ENCODE data around the gene SOX10.

Gene SOX10

DNA sequence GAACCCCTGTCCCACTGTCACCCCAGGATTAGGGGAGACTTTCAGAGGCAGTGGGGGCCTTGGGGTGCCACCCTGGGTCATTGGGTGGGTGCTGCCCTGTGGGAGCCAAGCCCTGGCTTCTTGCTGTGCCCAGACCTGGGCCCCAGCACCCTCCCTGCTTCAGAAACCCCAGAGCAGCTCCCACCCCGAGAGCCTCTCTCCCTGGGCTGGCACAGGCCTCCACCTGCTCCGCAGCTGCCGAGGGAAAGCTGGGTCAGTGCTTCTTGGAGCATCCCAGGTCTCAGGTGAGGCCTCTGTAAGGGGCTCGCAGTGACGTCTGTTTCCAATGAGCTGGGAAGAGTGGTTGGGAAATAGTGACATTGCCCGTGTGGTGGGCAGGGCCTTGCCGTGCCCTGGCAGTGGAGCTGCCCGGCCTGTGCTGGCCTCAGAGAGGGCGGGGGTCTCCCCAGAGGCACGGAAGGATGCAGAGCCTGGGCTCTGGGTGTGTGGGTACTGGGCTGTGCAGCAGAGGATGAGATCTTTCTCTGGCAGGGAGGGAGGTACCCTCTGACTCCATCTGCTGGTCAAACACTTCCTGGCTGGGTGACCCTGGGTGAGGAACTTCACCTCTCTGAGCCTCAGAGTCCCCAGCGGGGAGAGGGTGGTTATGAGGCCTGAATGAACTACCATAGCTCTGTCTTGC, 53.9 kb downstream of the SOX10 start:
- DNase-seq (ENCODE audit: low read depth), result no peak

GRCh38 chr22:37929390-37929789, 55.0 kb downstream of the SOX10 start:
- DNase-seq (ENCODE audit: low read depth), result no peak

GRCh38 chr22:37927637-37927936, 56.8 kb downstream of the SOX10 start:
- DNase-seq (ENCODE audit: low read depth), result no peak

DNA sequence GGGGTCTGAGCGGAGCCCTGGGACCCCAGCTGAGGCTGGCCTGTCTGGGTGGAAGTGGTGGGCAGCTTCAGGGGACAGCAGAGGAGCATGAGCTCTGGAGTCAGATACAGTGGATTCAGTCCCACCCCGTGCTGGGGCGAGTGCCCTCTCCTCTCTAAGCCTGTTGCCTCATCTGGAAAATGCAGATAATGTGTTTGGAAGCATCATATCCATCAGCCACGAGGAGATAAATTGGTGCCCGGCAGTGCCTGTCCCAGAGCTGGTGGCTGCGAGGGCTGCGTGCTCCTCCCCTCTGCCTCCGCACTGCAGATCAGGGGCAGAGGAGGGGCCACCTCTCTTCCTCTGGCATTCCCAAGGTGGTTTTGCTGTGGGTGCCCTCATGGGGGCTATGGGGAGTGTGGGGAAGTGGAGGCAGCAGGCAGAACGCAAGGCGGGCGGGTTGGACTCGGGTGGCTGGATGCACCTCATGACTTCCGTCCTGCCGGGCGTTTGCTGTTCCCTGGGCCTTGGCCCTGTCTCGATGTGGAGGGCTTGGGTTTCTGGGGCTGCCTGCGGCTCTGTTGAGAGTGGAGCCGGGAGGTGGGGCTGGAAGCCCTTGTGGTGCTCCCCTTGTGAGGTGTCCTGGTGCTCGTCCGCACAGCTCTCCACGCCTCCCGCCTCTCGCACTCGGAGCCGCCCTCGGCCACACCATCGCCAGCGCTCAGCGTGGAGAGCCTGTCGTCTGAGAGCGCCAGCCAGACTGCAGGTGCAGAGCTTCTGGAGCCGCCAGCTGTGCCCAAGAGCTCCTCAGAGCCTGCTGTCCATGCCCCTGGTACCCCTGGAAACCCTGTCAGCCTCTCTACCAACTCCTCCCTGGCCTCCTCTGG, 57.4 kb downstream of the SOX10 start:
- DNase-seq (ENCODE audit: low read depth), result no peak

DNA sequence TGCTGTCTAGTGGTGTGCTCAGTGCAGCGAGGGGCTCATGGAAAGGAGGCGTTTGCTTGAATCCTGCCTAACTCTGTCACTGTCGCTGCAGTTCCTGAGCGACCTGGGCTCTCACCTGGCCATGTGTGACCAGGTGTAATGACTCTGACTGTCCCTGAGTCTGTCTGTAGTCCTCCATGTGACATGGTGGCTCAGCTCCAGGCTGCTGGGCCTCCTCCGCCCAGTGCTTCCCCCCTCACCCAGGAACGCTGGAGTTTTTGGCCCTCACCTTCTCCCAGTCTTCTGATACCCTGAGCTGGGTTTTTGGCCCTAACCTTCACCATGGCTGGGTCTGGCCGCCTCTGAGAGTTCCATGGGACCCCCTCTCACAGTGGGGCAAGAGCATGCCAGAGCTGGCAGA, 58.0 kb downstream of the SOX10 start:
- DNase-seq (ENCODE audit: low read depth), result no peak

- DNase-seq (ENCODE audit: low read depth), result no peak
These were observed 58.6 kb downstream of the SOX10 start for GRCh38 chr22:37925767-37926166.

- DNase-seq (ENCODE audit: low read depth), result no peak
These were observed 59.0 kb downstream of the SOX10 start for GRCh38 chr22:37925330-37925729.

DNA sequence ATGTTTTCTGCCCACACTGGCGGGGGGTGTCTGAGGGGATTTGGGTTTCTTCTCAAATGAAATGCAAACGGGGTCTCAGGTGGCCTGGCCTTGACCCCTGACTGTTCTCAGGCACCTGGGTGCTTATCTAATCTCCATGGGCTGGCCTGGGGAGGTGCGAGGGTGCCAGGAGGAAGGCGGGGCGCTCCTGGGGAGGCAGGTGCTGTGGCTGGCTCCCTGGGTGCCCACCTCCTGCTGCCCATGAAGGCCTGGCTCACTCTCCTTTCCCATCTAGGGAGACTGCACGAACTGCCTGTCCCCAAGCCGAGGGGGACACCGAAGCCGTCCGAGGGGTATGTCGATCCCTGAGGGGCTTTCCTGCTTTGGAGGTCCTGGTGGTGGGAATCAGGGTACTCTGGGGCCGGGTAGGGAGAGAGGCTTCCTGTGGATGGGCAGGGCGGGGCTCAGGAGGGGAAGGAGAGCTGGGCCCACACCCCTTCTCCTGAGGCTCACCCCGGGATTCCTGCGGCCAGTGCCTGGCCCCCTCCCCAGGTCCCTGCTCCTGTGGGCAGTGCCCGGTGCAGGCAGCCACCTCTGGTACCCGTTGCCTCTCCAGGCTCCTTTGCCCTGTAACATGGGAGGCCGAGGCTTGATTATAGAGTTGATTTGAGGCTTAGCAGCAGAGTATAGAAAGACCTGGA, 59.8 kb downstream of the SOX10 start:
- no peak for DNase-seq (ENCODE audit: low read depth)

- DNase-seq (ENCODE audit: low read depth), result no peak
These were observed 60.4 kb downstream of the SOX10 start for GRCh38 chr22:37923927-37924326.

Measured in activated T-cell treated with anti-CD3 and anti-CD28 coated beads for 1 hour (primary cell).